C4-2B (cell line): ENCODE results near the gene TRUB2.

Experiments
- CTCF ChIP-seq: fragments of 450-650 bp; conservative IDR thresholded peaks from 2 replicates; pipeline ENCODE4 v1.5.1; 2017; ENCODE audit warnings: mild to moderate bottlenecking
- ZFX ChIP-seq: fragments of 450-650 bp; IDR thresholded peaks from 2 replicates; pipeline ENCODE4 v1.6.1; 2017

GRCh38 chr9:128316421-128316820 is 5.8 kb downstream of the TRUB2 start:
- no peak for TF ChIP-seq CTCF
- no peak for TF ChIP-seq ZFX
